ENCODE results near the gene EBI3.
"Not testable (repeated sequence)": the region's sequence is repeated elsewhere in the genome, so short reads cannot be mapped to it uniquely, and the experiment has no call there.

Gene EBI3

DNA sequence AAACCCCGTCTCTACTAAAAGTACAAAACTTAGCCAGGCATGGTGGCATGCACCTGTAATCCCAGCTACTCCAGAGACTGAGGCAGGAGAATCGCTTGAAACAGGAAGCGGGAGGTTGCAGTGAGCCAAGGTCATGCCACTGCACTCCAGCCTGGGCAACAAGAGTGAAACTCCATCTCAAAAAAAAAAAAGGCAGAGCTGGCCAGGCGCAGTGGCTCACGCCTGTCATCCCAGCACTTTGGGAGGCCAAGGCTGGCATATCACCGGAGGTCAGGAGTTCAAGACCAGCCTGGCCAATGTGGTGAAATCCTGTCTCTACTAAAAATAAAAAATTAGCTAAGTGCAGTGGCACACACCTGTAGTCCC lies 45.0 kb downstream of the EBI3 start:
- not testable (repeated sequence) for DNase-seq (ENCODE audit: low read depth in 1 of 2, low spot score in 1 of 2)

DNA sequence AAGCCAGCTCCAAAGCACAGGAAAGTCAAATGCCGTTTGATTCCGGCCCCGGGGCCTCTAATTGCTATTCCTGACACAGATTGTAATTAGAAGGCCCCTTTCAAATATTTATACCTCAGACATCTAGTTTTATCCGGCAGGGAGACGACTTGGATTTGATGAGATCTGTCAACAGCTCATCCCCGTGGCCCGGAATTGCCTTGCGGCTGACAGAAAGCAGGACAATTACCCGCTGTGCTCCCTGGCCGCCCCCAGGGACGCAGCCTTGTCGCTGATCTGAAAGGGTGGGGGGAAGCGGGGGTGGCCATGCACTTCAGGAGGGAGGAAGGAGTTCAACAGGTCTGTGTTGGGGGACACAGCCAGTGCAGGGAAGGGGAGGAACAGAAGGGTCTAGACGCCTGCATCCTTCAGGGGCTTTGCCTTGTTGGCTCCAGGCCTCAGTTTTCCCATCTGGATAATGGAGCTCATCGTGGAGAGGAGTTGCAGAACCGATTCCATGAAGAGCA lies 47.9 kb downstream of the EBI3 start:
- no peak for DNase-seq (ENCODE audit: low read depth in 1 of 2, low spot score in 1 of 2)

DNA sequence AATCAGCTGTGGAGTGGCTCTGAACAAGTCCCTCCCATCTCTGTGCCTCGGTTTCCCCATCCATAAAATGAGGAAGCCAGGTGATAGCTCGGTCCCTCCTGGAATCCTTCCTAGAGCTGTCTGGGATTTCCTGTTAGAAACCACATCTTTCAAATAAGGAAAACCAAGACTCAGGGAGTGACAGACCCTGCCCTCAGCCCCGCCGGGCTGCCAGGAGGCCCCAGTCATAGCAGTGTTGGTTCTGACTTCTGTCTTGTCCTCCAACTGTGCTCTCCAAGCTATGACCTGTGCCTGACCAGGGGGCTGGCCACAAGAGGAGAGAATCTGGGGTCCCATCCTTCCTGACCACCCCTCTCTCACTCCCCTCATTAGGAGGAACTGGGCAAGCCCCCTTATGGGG lies 48.7 kb downstream of the EBI3 start:
- DNase-seq (ENCODE audit: low read depth in 1 of 2, low spot score in 1 of 2) = no peak

GRCh38 chr19:4278419-4279266 lies 49.3 kb downstream of the EBI3 start, which contains the start of gene SHD:
TSS of gene SHD (plus strand) at chr19:4279266. CDS start at chr19:4280064, 798 bp downstream.
- DNase-seq (ENCODE audit: low read depth in 1 of 2, low spot score in 1 of 2) = no peak

DNA sequence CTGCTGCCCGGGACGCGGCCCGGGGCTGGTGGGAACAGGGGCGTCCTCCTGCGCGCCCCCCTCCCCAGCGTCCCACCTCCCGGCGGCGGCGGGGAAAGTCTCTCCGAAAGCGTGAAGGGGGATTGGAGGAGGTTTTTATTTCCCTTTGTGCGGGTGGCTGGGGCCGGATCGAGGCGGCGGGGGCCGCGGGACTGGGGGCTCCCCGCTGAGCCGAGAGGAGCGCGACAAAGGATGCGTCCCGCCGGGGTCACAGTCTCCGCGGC lies 49.9 kb downstream of the EBI3 start:
- no peak for DNase-seq (ENCODE audit: low read depth in 1 of 2, low spot score in 1 of 2)

DNA sequence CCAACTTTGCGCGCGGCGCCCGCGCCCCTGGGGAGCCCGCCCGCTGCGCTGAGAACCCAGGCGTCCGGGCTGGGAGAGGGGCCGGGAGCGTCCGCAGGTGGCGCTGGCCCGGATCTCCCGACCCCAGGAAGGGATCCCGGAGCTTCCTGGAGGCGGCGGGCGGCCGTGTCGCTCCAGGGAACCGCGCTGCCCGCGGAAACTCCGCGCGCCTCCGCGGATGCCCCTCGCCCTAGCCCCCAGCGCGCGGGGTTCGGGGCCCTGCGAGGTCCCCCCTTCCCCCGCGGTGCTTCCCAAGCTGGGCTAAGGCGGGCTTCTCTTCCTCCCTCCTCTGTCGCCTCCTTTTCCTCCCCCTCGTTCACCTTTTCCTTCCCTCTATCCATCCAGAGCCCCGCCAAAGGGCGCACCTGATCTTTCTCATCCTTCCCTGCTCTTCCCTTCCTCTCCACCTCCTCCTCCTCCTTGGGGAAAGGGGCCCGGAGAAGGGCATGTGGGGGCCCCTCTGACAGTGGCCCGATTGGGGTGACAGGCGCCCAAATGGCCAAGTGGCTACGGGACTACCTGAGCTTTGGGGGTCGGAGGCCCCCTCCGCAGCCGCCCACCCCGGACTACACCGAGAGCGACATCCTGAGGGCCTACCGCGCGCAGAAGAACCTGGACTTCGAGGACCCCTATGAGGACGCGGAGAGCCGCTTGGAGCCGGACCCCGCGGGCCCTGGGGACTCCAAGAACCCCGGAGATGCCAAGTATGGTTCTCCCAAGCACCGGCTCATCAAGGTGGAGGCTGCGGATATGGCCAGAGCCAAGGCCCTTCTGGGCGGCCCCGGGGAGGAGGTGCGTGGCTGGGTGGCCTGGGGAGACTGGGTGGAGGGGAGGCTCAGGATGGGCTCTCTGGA lies 50.5 kb downstream of the EBI3 start:
- no peak for DNase-seq (ENCODE audit: low read depth in 1 of 2, low spot score in 1 of 2)

DNA sequence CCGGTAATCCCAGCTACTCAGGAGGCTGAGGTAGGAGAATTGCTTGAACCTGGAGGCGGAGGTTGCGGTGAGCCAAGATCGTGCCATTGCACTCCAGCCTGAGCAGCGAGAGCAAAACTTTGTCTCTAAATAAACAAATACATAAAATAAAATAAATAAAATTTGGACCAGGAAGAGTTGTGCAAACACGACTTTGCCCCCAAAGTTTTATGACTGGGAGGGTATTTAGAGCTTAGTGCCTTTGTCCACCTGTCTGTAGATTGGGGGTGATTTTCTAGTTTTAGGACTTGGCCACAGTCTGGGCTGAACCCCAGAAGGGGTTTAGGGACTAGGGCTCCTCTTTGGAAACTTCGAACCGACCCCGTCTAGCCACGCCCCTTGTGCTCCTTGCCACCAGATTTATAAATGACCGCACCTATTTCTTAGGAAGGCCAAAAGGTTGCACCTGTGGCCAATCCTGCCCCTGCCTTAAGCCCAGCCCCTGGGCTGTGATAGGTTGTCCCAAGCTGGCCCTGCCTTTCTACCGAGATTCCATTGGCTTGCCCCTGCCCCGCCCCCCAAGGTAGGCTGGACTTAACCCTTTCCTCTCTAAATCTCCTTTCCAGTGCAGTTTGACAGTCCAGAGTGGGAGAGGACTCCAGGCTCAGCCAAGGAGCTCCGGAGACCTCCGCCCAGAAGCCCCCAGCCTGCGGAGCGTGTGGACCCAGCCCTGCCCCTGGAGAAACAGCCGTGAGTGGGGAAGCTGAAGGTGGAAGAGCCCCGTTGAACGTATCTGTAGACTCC lies 55.0 kb downstream of the EBI3 start:
- DNase-seq (ENCODE audit: low read depth in 1 of 2, low spot score in 1 of 2) = no peak

DNA sequence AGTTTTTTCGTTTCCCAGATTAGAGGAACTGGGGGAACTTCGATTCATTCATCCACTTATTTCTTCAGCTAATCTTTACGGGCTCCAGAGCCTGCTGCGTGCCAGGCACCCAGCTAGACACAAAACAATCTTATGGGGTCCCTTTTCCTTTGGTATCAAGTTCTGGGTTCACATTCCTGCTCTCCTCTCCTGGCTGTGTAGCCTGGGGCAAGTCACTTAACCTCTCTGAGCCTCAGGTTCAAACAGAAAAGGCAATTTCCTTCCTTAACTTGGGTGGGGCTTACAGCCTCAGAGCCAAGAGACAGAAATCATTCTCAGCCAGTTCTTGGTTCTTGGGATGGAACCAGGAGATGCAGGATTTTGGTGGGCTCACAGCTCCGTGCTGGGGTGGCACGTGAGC lies 55.7 kb downstream of the EBI3 start:
- no peak for DNase-seq (ENCODE audit: low read depth in 1 of 2, low spot score in 1 of 2)

GRCh38 chr19:4286141-4286540 lies 56.8 kb downstream of the EBI3 start:
- not testable (repeated sequence) for DNase-seq (ENCODE audit: low read depth in 1 of 2, low spot score in 1 of 2)
